HG02610 (cell line): ENCODE results near the gene SLC23A2.
A peak's percentile ranks its signal among the peaks of the same experiment; 100 is the strongest.
"Not testable (repeated sequence)": the region's sequence is repeated elsewhere in the genome, so short reads cannot be mapped to it uniquely, and the experiment has no call there.

Experiments
- ATAC-seq: cut with Tn5 transposase; IDR thresholded peaks from one replicate; pipeline ENCODE4 v1.9.1; 2021; ENCODE audit warnings: mild to moderate bottlenecking, moderate library complexity; ENCODE audit not compliant: unreplicated experiment

Gene SLC23A2

GRCh38 chr20:5013682-5014447 is 12.6 kb upstream of the SLC23A2 start:
- no peak for ATAC-seq

DNA sequence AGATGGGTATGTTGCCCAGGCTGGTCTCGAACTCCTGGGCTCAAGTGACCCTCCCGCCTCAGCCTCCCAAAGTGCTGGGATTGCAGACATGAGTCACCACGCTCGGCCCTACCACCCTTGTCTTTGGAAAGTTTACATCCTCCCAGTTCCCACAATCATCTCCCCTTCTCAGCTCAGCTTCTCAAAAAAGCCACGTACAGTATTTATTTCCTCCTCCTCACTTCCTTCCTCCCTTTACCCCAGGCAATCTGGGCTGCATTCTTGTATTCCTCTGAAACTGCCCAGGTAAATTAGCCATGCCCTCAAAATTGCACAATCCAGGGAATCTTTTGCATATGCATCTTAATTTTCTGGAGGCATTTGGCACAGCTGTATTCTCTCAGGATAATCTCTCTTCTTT is 7.4 kb upstream of the SLC23A2 start:
- no peak for ATAC-seq

DNA sequence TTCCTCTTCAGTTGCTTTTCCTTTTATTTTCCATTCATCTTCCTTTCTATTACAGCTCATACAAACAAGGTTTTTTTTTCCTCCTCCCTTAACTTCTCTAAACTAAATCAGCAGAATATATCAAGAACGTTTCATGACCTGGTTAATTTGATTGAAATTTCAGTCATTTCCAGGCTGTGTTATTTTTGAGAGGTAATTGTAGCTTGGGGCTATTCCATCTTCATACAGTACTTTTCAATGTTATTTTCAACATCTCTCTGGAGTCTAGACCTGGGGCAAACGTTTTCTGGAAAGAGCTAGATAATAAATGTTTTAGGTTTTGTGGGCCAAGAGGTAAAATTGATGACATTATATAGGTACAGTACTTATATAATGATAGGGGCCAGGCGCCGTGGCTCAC is 4.0 kb upstream of the SLC23A2 start:
- ATAC-seq = no peak

DNA sequence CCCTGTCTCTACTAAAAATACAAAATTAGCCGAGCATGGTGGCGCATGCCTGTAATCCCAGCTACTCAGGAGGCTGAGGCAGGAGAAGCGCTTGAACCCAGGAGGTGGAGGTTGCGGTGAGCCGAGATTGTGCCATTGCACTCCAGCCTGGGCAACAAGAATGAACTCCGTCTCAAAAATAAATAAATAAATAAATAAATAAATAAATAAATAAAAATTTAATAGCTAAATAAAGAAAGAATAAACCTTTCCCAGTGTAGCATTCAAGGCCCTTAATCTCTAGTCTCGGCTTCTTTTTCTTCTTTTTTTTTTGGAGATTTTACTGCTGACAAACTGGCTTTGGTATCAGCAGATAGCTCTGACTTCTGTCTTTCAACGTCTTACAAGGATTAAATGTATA is 3.5 kb upstream of the SLC23A2 start:
- ATAC-seq = not testable (repeated sequence)

DNA sequence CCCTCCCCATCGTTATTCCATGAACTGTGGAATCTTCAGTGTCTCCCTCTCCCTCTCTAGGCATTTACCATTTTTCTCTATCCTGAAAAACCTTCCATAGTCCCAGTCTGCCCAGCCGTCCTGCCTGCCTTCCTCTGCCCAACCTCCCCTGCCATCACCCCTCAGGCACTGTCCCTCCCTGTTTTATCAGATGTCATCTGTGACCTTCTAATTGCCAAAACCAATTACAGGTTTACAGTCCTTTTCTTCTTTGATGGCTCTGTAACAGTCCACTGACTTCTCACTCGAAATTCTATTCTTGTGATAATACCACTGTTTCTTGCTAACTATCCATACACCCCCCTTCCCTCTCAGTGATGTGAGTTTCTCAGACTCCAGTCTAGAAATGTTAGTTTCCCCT is 2.3 kb upstream of the SLC23A2 start:
- ATAC-seq = no peak

- no peak for ATAC-seq
Measured at GRCh38 chr20:5002077-5002413, 735 bp upstream of the SLC23A2 start.

- no peak for ATAC-seq
Measured at GRCh38 chr20:5000263-5001173, 792 bp downstream of the SLC23A2 start.

GRCh38 chr20:4999788-5000187 is 1.5 kb downstream of the SLC23A2 start:
- no peak for ATAC-seq

DNA sequence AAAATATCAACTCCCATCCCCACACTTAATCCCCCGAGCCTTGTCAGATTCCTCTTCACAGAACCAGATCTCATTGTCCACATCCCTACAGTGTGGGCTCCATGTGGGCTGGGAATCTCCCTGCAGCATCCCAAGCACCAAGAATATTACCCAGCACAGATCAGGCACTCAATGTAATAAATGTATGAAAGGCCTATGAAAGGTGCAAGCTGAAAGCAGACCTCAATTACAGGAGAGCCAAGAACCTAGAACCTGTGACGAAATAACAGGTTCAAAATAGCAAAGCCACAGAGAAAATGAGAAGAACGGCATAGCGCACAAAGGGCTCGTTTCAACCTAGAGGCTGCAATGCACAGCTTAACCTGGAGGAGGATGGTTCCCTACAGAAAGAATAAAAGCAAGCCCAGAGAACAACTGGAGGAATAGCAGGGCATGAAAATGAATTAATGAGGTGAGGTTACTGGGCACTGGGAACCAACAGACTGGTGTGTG is 3.1 kb downstream of the SLC23A2 start:
- ATAC-seq = no peak

DNA sequence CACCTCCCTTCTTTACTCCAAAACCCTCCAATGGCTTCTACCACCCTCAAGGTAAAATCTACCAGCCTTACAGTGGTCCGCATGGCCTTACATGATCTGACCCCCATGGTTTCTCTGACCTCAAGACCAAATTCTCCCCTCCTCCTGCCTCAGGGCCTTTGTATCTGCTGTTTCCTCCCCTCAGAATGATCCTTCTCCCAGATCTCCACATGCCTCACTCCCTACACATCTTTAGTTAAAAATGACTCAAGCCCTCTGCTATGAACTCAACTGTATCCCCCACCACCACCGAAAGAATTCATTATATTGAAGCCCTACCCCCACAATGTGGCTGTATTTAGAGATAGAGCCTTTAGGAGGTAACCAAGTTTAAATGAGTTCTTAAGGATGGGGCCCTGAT is 4.1 kb downstream of the SLC23A2 start:
- ATAC-seq = no peak

GRCh38 chr20:4989570-4989969 is 11.7 kb downstream of the SLC23A2 start:
- ATAC-seq = no peak

GRCh38 chr20:4987130-4987529 is 14.2 kb downstream of the SLC23A2 start:
- ATAC-seq = no peak

DNA sequence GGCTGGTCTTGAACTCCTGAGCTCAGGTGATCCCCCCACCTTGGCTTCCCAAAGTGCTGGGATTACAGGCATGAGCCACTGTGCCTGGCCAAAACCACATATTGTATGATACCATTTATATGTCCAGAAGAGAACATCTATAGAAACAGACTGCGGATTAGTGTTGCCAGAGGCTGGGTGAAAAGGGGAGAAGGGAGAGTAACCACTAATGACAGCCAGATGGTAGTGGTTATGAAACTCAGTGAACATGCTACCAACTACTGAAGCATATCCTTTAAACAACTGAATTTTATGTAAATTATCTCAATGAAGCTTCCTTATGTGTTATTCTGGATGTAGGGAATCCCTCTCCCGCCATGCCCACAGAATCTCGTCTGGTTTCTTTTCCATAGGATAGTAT is 15.7 kb downstream of the SLC23A2 start:
- no peak for ATAC-seq

- no peak for ATAC-seq
Measured at GRCh38 chr20:4982281-4982680, 19.0 kb downstream of the SLC23A2 start.

DNA sequence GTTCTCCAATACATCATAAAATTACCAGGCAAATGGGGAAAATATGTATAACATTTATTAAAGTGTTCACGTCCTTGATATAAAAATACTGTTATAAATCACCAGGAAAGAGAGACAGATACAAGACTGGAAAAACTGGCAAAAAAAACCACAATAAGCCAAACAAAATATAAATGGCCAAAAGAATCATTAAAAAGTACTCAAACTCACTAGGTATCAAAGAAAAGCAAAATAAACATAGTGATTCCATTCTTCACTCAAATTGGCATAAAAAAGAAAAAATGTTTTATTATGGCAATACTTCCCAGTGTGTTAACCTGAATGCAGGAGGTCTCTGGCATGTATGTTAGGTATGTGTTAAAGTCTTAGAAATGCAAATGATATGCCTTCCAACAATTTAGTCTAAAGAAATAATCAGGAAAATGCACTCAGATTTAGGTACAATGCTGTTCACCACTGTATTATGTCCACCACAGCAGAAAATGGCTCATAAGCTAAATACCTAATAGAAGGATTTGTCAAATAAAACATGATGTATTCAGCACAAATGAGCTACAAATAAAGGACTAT is 21.4 kb downstream of the SLC23A2 start:
- no peak for ATAC-seq

DNA sequence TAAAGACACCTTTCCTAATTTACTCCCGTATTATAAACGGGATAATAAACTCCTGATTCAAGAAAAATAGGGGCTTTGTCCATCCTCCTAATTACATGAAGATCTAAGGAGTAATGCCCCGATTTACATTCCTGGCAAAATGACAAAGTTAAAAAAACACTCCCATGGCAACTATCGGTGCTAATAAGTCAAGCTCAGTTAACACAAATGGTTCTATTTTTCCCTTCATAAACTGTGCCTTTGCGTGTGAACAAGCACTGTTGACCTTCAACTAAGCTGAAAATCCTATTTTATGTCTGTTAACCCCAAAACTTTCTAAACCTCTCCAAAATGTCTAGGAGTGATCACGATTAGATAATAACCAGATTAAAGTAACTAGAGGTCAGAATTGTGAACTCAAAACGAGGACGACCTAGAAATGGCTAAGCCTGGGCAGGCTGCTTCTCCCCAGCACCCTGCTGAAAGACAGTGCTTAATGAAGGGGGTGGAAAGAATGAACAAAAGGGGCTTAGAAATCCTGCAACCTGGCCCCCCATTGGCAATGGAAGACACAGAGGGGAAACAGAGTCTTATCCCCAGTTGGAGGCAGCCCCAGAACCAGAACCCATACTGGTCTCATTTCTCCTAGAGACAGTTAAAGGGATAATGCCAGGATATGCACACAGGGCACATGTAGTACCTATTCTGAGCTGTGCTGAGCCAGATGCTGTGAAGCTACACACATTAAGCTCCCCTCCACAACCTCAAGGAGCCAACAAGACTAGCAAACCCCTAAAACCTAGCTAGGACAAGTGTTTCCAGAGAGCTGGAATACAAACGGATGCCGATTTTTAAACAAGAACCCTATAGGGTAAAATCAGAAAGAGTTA is 23.0 kb downstream of the SLC23A2 start:
- no peak for ATAC-seq

- ATAC-seq = not testable (repeated sequence)
Measured at GRCh38 chr20:4976014-4976413, 25.3 kb downstream of the SLC23A2 start.

DNA sequence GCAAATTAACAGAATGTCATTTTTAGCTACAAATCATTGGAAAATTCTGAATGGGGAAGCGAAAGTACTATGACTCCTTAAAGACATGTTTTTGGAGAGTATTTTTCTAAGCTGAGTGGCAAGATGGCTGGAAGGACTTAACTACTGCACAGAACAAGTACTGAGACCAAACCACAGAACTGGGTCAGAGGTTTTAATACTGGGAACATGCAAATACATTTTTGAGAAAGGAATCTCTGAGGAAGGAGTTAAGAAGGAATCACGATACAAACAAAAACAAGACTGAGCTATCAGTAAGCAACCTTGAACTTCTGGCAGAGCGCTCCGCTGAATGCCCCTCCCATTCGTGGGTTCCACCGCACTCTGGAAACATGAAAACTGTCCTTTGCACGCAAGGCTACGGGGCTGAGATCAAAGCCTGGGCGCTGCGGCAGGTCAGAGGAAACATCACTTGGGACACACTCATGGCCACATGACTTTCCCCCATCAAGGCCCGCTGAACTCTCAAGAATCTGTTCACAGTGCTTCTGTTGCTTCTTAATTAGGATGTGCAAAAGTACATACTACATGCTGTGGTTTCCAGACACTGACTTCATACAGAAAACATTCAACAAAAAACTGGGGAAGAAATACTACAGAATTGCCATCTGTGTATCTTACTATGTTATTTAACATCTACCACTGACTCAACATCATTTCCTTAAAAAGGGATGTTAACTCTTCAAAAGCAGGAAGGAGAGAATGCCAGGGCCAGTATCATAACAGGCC is 27.8 kb downstream of the SLC23A2 start:
- peak; percentile 82 for ATAC-seq

DNA sequence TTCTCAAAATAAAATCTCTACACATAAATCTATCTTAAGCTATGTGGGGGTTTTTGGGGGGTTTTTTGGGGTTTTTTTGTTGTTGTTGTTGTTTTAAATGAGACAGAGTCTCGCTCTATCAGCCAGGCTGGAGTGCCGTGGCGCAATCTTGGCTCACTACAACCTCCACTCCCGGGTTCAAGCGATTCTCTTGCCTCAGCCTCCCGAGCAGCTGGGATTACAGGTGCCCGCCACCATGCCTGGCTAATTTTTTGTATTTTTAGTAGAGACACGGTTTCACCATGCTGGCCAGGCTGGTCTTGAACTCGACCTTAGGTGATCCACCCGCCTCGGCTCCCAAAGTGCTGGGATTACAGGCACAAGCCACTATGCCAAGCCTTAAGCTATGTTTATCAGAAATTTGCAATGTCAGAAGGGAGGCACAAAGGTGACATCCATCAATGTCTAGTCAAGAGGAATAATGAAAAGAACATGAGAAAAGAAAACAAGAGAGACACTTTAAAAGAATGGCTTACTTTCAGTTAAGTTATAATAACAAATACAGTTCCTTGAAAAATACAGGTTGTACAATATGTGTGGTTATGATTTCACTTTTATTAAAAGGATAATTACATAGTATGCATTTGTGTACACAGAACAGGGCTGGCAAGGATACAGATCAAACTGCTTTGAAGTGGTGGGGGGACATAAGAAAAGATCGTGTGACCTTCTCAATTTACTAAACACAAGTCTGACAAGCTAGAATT is 28.6 kb downstream of the SLC23A2 start:
- no peak for ATAC-seq
